NCI-H2196 (cell line): ENCODE data around the gene TTC27.

Experiments
- DNase-seq: peaks from one replicate; lab custom pipeline; 2025; ENCODE audit not compliant: unreplicated experiment; lab: John Stamatoyannopoulos, UW

Gene TTC27

GRCh38 chr2:32666704-32667103 is 38.9 kb downstream of the TTC27 start:
- no peak for DNase-seq

DNA sequence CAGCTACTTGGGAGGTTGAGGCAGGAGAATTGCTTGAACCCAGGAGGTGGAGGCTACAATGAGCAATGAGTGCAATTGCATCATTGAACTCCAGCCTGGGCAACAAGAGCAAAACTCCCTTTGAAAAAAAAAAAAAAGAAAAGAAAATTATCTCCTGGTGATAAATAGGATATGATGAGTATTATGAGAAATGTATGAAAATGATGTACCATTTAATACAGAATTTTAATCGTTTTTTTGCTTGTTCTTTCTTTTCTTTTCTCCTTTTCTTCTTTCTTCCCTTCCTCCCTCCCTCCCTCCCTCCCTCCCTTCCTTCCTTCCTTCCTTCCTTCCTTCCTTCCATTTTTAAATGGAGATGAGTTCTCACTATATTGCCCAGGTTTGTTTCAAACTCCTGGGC is 40.4 kb downstream of the TTC27 start:
- DNase-seq: no peak

GRCh38 chr2:32671885-32672533 is 44.2 kb downstream of the TTC27 start:
- DNase-seq: no peak

DNA sequence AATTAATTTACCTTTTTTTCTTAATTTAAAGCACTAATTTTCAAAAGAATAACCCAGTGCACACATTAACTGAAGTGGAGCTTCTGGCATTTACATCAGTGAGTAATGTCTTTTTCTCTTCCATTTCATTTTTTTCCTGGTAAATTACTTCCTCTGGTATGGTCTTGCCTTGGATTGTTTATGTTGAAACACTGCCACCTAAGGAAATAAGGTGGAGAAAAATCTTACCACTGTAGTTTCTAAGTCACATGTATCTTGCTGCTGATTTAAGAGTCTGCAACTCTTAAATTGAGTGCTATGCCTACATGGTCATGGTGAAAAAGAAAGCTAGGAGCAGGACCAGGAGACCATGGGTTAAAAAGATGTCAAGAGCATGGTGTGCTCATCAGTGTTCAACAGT is 51.0 kb downstream of the TTC27 start:
- DNase-seq: no peak

GRCh38 chr2:32680942-32681341 is 53.1 kb downstream of the TTC27 start:
- no peak for DNase-seq

DNA sequence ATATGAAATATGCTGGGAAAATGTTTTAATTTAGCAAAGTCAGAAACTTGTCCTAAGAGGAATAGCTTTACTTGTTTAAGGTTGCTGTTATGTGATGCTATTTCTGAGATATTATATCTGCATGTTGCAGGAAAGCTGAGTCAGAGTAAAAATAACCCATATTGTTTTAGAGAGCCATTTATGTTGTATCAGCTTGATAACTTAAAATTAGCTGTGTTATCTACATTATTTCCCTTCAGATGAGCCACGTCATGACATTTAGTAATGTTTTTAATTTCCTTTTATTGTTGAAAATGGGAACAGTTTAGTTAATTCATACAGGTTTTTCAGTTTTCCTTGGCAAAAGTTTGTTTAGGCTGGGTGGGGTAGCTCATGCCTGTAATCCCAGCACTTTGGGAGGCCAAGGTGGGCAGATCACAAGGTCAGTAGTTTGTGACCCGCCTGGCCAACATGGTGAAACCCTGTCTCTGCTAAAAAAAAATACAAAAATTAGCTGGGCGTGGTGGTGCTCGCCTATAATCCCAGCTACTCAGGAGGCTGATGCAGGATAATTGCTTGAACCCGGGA is 55.8 kb downstream of the TTC27 start:
- DNase-seq: no peak

- no peak for DNase-seq
Observed at GRCh38 chr2:32688541-32688940, 60.7 kb downstream of the TTC27 start.

GRCh38 chr2:32691678-32692077 is 63.8 kb downstream of the TTC27 start:
- DNase-seq: no peak

- DNase-seq: no peak
Observed at GRCh38 chr2:32696439-32696838, 68.6 kb downstream of the TTC27 start.

- no peak for DNase-seq
Observed at GRCh38 chr2:32697156-32697555, 69.3 kb downstream of the TTC27 start.

- DNase-seq: no peak
Observed at GRCh38 chr2:32699151-32699550, 71.3 kb downstream of the TTC27 start.

- DNase-seq: no peak
Observed at GRCh38 chr2:32701806-32702205, 74.0 kb downstream of the TTC27 start.

GRCh38 chr2:32702303-32703064 is 74.6 kb downstream of the TTC27 start:
- no peak for DNase-seq

- no peak for DNase-seq
Observed at GRCh38 chr2:32706815-32707579, 79.1 kb downstream of the TTC27 start.

GRCh38 chr2:32711219-32711618 is 83.4 kb downstream of the TTC27 start:
- DNase-seq: peak; percentile 4

GRCh38 chr2:32711908-32712501 is 84.2 kb downstream of the TTC27 start:
- DNase-seq: no peak

DNA sequence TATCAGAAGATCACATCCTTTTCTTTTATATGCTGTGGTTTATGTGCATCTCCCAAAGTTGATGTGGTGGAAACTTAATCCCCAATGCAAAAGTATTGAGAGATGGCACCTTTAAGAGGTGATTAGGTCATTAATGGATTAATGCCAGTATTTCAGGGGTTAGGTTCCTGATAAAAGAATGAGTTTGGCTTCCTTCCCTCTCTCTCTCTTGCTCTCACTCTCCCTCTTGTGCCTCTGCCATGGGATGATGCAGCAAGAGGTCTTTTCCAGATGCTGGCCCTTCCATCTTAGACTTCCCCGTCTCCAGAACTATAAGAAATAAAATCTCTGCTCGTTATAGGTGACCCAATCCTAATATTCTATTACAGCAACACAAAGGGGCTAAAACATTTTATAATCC is 85.0 kb downstream of the TTC27 start:
- peak; percentile 26 for DNase-seq

- DNase-seq: no peak
Observed at GRCh38 chr2:32714521-32714920, 86.7 kb downstream of the TTC27 start.

DNA sequence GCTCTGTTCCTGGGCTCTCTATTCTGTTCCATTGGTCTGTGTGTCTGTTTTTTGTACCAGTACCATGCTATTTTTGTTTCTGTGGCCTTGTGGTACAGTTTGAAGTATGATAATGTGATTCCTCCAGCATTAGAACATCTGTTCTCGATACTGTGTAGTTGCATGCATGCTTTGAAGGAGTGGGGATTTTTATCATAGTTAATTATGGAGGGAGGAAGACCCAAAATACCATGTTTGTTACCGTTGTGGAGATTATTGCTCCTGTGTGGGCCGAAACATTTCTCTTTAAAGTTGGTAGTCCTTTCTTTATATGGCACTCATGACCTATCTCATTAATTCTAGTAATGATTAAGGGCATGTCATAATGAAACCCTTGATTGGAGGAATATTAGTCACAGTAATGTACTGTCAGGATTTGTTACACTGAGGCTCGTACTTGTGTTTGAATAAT is 87.6 kb downstream of the TTC27 start:
- no peak for DNase-seq

- DNase-seq: no peak
Observed at GRCh38 chr2:32715981-32716380, 88.1 kb downstream of the TTC27 start.

- DNase-seq: no peak
Observed at GRCh38 chr2:32716598-32716997, 88.7 kb downstream of the TTC27 start.
